OCI-LY1 (cell line): ENCODE results near the gene HTN1.

ENCODE experiments used
- H2AFZ ChIP-seq: fragments of 200-600 bp; sonication (generic), shearing (Covaris generic); 2 replicates; pipeline ENCODE4 v1.6.0; 2014; ENCODE audit warnings: antibody characterized with exemption, mild to moderate bottlenecking, low read length
- H3F3A ChIP-seq: fragments of 200-600 bp; sonication (generic), shearing (Covaris generic); 2 replicates; pipeline ENCODE4 v1.6.0; 2014; ENCODE audit warnings: mild to moderate bottlenecking, antibody characterized with exemption, low read length, moderate library complexity; ENCODE audit not compliant: insufficient read depth
- H3K27ac ChIP-seq: fragments of 200-600 bp; sonication (generic); 2 replicates; pipeline ENCODE4 v1.5.1; 2014; ENCODE audit warnings: low read length, mixed run types, mild to moderate bottlenecking, low read depth; ENCODE audit not compliant: poor library complexity, severe bottlenecking
- H3K27me3 ChIP-seq: fragments of 200-600 bp; sonication (generic); 2 replicates; pipeline ENCODE4 v1.6.0; 2014; ENCODE audit warnings: antibody characterized with exemption, mild to moderate bottlenecking, low read length, moderate library complexity; ENCODE audit not compliant: insufficient read depth
- H3K36me3 ChIP-seq: fragments of 200-600 bp; sonication (generic); 2 replicates; pipeline ENCODE4 v1.6.1; 2014; ENCODE audit warnings: mild to moderate bottlenecking, antibody characterized with exemption, low read length, moderate library complexity, mixed read lengths; ENCODE audit not compliant: insufficient read depth
- H3K4me1 ChIP-seq: fragments of 200-600 bp; sonication (generic); 2 replicates; pipeline ENCODE4 v1.5.1; 2014; ENCODE audit warnings: mild to moderate bottlenecking, low read length, moderate library complexity; ENCODE audit not compliant: insufficient read depth, severe bottlenecking
- H3K4me2 ChIP-seq: fragments of 200-600 bp; sonication (generic), shearing (Covaris generic); 2 replicates; pipeline ENCODE4 v1.6.1; 2014; ENCODE audit warnings: low read length
- H3K4me3 ChIP-seq: fragments of 200-600 bp; sonication (generic); 2 replicates; pipeline ENCODE4 v1.5.1; 2014; ENCODE audit warnings: low read length, low read depth, mild to moderate bottlenecking, mixed read lengths; ENCODE audit not compliant: poor library complexity, severe bottlenecking
- H3K79me2 ChIP-seq: fragments of 200-600 bp; shearing (Covaris generic); 2 replicates; pipeline ENCODE4 v1.6.1; 2016; ENCODE audit warnings: mixed run types, low read length, mixed read lengths; ENCODE audit not compliant: insufficient read depth
- H3K9ac ChIP-seq: fragments of 200-600 bp; sonication (generic), shearing (Covaris generic); 2 replicates; pipeline ENCODE4 v1.6.1; 2014; ENCODE audit warnings: mild to moderate bottlenecking, low read length, mixed read lengths
- H3K9me2 ChIP-seq: fragments of 200-600 bp; sonication (generic), shearing (Covaris generic); 2 replicates; pipeline ENCODE4 v1.6.1; 2014; ENCODE audit warnings: low read depth, mild to moderate bottlenecking, low read length, mixed read lengths
- H3K9me3 ChIP-seq: fragments of 200-600 bp; shearing (Covaris generic); 2 replicates; pipeline ENCODE4 v1.6.1; 2014; ENCODE audit warnings: low read length, mixed read lengths
- H4K20me1 ChIP-seq: fragments of 200-600 bp; sonication (generic), shearing (Covaris generic); 2 replicates; pipeline ENCODE4 v1.6.0; 2016; ENCODE audit warnings: mild to moderate bottlenecking, low read length; ENCODE audit not compliant: insufficient read depth
- CTCF ChIP-seq: fragments of 200-600 bp; sonication (generic), shearing (Covaris generic); IDR thresholded peaks from 2 replicates; pipeline ENCODE4 v1.5.1; 2017; ENCODE audit warnings: mild to moderate bottlenecking, antibody characterized with exemption, low read length, moderate library complexity, mixed read lengths
- EZH2 ChIP-seq: fragments of 200-600 bp; sonication (generic), shearing (Covaris generic); IDR thresholded peaks from 2 replicates; pipeline ENCODE4 v1.8.0; 2017; ENCODE audit warnings: borderline replicate concordance, mixed run types, mild to moderate bottlenecking, antibody characterized with exemption, low read length, moderate library complexity, mixed read lengths

HTN1 gene

DNA sequence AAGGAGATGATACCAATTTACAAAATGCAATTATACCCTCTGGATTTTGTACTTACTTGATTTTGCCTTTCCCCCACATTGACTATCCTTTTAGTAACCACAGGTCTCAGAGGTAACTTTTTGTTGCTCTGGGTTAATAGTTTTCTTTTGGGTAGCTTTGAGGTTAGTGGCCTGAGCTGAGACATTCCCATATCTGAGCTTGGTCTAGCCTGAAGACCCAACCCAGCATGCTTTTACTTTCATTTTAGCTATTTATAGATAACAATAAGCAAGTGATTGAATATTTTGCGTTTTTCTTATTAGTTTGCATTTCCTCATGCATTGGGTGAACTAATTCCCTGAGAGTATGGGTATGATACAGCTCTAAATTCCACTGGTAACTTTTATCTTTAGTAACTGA lies 11.8 kb downstream of the HTN1 start:
- Histone ChIP-seq H3K9me3 (no peaks in the 10 kb centered on the region), H3K4me2 (no peak overlapping the region), H3K27me3 (no peaks in the 10 kb centered on the region), H3K9me2 (no peaks in the 10 kb centered on the region), H3K36me3 (no peaks in the 10 kb centered on the region), H3F3A (no peaks in the 10 kb centered on the region), H3K4me3 (no peak overlapping the region), H3K9ac (no peak overlapping the region), H3K27ac (no peak overlapping the region), H4K20me1 (no peaks in the 10 kb centered on the region), H3K79me2 (no peaks in the 10 kb centered on the region), H2AFZ (no peak overlapping the region), H3K4me1 (no peaks in the 10 kb centered on the region)
- TF ChIP-seq CTCF (no peak), EZH2 (no peak)

DNA sequence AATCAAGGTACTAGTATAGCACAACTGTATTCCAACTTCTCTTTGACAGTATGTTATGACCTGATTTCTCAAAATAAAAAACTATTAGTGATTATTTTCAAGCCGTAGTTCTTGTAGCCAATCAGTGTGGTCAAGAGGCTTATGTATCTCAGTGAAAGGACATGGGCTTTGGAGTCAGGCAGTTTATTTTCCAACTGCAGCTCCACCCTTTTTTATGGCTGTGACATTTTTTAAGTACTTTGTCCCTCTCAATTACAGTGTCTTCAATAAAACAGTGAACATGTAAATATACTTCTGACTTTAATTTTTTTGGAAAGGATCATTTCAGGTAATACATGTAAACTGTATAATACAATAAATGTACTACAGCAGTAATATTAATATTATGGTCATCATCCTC lies 30.0 kb downstream of the HTN1 start:
- no peak overlapping the region for H3K4me3 ChIP-seq
- no peaks in the 10 kb centered on the region for H4K20me1 ChIP-seq
- H3K27ac ChIP-seq, result no peak overlapping the region
- no peaks in the 10 kb centered on the region for H3F3A ChIP-seq
- H3K9me3 ChIP-seq, result no peaks in the 10 kb centered on the region
- H3K79me2 ChIP-seq, result no peaks in the 10 kb centered on the region
- no peaks in the 10 kb centered on the region for H3K4me1 ChIP-seq
- H3K9ac ChIP-seq, result no peak overlapping the region
- H3K27me3 ChIP-seq, result no peaks in the 10 kb centered on the region
- no peaks in the 10 kb centered on the region for H3K9me2 ChIP-seq
- no peak overlapping the region for H2AFZ ChIP-seq
- TF ChIP-seq EZH2, result no peak
- TF ChIP-seq CTCF, result no peak
- H3K36me3 ChIP-seq, result no peaks in the 10 kb centered on the region
- no peak overlapping the region for H3K4me2 ChIP-seq

GRCh38 chr4:70099206-70099605 lies 49.0 kb downstream of the HTN1 start:
- no peaks in the 10 kb centered on the region for H3K4me1 ChIP-seq
- H3K9ac ChIP-seq, result no peak overlapping the region
- no peaks in the 10 kb centered on the region for H3K9me2 ChIP-seq
- H3K4me3 ChIP-seq, result no peak overlapping the region
- no peak overlapping the region for H2AFZ ChIP-seq
- H3K4me2 ChIP-seq, result no peak overlapping the region
- no peaks in the 10 kb centered on the region for H4K20me1 ChIP-seq
- H3K36me3 ChIP-seq, result no peaks in the 10 kb centered on the region
- H3K9me3 ChIP-seq, result no peaks in the 10 kb centered on the region
- no peaks in the 10 kb centered on the region; the same call in 1 of the 2 replicates for H3F3A ChIP-seq
- no peaks in the 10 kb centered on the region for H3K79me2 ChIP-seq
- no peak overlapping the region for H3K27ac ChIP-seq
- TF ChIP-seq CTCF (no peak), EZH2 (no peak)
- H3K27me3 ChIP-seq, result no peaks in the 10 kb centered on the region
